CD4-positive, alpha-beta T cell treated with Interleukin-6 at 100 ng/mL for 8 hours (primary cell): ENCODE measurements around the gene PPP1R15B.

Experiments
- DNase-seq: peaks from one replicate; pipeline ENCODE4 v3.0.0-alpha.2; 2020; ENCODE audit warnings: mixed read lengths, low spot score

Gene PPP1R15B

DNA sequence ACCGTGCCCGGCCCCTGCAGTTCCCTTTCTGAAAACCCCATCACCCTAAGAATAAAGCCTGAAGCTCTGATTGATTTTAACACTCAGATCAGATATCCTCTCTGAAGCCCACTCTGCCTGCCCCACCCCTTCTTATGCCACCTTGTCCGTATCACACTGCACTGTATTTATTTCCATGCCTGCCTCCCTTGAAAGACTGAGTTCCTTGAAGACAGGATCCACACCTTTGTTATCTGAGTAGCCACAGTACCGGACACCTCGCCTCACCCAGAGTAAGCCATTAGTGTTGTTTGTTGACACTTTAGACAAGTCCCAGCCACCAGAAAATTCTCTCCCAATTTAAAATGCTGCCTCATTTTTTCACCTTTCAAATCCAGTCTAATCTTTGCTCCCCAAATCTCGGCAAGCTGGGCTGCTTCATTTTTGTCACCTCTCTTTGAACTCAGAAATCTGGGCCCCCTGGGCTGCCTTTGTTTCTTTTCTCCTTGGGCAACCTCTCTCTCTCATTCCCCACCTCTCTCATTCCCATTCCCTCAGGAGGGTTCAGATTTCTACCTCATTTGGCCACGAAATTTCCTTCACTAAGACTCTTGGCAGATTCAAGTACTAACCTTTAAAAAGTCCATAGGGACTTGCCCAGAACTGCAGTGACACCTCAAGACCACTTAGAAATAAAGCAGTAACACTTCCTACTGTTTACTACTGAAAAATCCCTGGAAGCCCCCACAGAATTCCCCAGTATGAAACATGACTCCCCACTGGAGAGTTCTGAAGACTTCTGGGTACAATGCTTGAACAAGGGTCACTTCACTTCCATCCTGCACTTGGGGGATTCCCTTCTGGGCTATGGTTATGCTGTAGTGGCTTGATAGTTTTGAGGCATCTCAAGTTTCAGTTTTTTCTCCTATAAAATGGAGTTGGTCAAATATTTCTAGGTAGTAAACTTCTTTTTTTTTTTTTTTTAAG lies 8.7 kb upstream of the PPP1R15B start:
- DNase-seq: no peak

DNA sequence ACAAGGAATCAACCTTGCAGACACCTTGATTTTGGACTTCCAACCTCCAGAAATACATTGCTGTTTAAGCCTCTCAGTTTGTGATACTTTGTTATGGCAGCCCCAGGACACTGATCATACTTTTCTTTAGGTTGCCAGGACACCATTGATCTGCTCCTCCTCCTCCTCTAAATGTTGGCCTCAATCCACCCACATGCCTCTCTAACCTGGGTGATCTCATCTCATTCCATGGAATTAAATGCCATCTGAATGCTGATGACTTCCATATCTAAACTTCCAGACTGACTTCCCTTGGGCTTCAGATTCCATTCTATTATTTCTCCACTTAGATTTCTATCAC lies 7.4 kb upstream of the PPP1R15B start:
- no peak for DNase-seq

DNA sequence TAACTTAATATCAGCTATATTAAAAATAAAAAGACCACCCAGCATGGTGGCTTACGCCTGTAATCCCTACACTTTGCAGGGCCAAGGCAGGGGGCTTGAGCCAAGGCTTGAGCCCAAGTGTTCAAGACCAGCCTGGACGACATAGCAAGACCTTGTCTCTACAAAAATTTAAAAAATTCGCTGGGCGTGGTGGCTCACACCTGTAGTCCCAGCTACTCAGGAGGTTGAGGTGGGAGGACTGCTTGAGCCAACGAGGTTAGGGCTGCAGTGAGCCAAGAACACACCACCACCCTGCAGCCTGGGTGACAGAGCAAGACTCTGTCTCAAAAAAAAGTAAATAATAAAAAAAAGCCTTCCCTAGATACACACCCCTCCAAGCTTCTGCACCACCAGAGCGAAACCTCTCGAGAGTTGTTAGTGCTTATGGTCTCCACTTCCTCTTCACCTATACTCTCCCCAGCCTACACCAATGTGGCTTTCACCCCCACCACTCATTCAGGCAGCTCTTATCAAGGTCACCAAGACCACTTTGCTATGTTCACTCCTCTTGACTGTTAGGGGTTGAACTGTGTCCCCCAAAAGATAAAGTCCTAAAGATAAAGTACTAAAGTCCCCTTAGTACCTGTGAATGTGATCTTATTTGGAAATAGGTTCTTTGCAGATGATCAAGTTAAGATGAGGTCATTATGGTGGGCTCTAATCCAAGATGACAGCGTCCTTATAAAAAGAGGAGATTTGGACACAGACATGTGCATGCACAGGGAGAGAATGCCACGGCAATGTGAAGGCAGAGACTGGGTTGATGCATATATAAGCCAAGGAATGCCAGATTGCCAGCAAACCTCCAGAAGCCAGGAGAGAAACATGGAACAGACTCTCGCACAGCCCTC lies 6.8 kb upstream of the PPP1R15B start:
- DNase-seq: no peak

DNA sequence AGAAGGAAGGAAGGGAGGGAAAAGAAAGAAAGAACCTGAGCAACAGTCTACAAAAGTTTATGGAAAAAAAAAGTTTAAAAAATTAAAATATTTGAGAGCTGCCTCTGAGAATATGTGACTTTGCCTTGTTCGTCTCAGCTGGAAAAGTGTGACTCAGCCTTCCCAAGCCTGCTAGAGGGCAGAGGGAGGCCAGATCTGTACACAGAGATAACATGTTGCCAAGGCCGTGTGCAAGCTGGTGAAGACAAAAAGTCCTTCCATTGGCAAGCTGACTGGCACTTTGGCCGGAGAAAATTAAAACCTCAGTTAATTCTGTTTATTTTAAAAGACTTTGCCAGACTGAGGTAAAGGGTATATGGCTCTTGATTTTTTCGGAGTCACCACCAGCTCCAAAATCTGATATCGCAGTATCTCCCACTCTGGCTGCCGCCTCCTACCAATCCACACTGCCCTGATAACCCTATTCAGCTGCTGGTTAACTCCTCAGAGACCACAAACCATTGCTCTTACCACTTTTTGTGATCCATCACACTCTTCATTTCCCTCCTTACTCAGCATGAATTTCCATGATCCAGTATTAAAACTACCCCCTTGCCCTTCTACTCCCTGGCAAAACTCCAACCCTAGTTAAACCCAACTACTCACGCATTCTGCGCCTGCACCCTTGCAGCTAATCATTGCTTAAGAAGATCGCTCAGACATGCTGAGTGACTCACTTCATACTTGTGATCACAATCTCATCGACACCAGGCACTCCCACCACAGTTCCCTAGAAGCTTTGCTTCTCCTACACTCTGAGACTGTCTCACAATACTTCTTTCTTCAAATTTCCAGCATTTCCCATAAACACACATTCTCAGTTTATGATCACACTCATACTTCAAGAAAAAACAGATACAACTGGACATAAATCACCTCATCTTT lies 5.7 kb upstream of the PPP1R15B start:
- DNase-seq: no peak

DNA sequence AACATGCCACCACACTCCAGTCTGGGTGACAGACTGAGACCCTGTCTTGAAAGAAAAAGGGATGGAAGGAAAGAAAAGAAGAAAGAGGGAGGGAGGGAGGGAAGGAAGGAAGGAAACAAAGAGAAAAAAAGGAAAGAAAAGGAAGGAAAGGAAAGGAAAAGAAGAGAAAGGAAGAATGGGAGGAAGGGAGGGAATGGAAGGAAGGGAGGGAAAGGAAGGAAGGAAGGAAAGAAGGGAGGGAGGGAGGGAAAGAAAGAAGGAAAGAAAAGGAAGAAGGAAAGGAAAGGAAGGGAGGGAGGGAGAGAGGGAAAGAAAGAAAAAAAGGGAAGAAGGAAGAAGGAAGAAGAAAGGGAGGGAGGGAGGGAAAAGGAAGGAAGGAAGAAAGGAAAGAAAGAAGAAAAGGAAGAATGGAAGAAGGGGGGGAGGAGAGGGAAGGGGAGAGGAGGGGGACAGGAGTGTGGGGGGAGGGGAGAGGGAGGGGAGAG lies 5.0 kb upstream of the PPP1R15B start:
- no peak for DNase-seq

DNA sequence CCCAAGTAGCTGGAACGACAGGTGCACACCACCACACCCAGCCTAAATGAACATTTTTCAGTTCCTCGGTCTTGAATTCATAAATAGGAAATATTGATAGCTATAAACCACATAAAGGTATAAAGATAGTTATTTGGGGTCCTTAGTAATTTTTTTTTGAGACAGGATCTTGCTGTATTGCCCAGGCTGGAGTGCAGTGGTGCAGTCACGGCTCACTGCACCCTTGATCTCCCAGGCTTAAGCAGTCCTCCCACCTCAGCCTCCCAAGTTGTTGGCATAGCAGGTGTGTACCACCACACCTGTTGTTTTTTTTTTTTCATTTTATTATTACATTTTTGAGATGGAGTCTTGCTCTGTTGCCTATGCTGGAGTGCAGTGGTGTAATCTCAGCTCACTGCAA lies 3.7 kb upstream of the PPP1R15B start:
- no peak for DNase-seq

DNA sequence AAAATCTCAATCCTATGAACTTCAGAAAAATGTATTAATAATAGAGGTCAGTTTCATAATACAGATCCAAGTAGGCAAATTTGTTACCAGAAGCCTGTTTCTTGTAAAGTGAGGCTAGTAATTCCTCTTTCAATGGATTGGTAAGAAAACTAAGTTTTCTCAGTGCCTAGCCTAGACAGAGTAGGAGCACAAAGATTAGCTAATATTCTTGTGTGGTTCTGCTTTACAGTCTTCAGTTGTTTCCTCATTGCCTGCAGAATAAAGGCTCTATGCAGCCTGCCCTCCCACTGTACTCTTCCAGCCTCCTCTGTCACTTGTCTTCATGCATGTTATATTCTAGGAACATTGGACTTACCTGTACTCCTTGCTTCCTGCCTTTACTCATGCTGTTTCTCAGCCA lies 2.4 kb upstream of the PPP1R15B start:
- no peak for DNase-seq

DNA sequence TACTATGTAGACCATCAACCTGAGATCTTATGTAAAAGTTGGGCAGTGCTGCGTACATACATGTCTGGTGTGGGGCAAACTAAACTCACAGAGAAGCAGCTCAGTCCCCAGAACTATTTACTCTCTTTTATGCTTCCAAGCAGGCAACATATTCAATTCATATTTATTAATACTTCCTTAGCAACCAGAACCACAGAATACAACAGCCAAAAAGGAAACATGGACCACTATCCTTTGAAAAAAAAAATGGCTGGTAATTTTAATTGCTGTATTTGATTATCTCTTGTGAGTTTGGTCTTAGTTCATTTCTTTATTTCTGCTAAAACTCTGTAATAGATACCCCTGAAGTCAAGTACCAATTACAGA lies 1.5 kb upstream of the PPP1R15B start:
- no peak for DNase-seq

DNA sequence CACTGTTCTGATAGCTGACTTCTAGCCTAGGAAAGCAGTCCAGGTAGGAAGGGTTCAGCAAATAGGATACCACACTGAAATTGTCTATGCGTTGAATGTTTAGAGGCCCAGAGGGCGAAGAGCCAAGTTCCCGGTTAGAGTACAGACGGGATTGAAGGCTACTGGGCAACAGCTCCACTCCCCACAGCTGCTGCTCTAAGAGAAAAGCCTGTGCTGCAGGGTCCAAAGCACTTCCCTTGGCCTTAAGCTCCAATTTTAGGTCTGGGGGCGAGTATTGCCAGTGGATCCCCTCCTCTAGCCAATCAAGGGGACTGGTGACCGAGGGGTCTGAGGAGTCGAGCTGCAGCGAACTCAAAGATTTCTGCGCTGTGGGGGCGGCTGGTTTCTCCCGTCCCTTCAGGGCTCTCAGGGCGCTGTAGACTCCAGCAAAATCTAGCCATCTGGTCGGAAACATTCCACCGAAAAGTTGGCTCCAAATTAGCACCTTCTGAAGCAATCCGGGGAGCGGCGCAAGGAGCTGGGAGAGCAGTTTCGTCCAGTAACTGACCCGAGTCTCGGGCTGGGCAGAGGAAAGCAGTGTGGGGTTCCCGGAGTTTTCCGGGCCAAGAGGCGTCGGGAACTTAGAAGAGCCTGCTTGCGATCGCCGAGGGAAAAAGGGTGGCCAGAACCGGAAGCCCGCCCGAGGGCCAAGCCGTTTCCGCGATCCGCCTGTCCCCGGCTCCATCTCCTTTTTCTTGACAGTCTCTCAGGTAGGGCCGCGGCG lies 748 bp downstream of the PPP1R15B start:
- peak; percentile 19 for DNase-seq

DNA sequence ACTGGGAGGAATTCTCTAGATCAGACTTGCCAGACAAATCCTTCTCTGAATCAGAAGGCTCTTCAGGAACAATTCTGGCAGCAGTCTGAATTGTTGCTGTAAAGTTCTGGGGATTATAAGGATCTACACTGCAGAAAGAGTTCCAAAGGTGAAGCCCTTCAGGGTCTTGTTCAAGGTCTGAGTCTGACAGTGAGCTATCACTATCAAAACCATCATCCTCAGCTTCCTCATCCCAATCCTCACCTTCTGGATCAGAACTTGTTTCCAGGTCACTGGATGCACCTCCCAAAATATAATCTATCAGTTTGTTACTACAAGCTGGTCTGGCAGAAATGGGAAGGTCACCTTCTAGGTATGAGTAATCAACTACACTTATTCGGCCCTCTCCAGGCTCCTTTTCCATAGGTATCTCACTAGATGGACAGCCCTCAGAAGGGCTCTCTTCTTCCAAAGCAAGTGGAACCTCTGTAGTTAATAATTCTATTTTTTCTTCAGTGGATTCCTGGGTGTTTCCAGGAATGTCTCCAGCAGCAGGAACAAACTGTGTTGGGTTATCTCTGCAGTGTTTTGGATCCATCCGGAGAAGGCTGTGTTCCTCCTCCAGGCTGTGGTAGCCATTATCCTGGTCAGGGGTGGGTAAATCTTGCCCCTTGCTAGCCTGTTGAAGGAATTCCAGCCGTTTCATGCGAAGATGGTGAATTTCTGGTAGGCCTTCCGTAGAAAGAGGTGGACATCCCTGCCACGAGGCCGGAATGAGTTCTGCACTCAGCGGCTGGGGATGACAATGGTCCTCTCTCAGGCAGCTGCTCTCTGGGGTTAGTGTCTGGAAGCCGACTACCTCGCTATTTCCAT lies 1.6 kb downstream of the PPP1R15B start:
- DNase-seq: no peak

DNA sequence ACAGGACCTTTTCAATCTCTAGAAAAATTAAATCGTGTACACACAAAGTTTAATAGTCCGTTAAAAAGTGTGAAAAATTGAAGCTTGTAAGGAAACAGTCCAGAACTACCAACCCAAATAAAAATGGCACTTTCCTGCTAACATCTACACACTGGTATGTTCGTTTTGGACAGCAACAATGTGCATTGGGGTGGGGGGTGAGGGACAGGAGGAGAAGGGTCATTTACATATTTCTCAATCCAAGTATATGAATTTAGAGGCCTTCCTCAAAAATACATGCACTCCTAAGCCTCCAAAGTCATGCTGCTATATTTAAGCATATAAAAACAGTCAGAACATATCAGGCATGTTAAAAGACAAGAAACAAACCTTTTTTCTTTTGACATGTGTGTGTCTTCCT lies 2.5 kb downstream of the PPP1R15B start:
- no peak for DNase-seq

DNA sequence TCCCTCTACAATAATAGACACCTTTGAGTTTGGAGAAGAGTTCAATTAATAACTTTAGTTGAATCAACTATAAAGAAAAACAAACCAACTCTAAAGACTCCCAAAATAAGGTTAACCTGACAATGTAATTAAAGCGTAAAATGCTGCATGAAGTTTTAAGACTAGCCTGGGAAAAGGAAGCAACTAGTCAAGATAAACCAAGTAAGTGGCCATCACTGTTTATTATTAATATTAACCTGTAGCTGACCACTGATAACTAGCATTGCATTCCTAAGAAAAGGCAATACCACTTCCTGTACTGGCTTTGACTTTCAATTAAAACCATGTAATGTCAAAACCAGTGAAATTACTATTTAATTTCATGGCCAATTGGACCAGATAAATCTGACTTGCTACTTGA lies 3.0 kb downstream of the PPP1R15B start:
- DNase-seq: no peak

DNA sequence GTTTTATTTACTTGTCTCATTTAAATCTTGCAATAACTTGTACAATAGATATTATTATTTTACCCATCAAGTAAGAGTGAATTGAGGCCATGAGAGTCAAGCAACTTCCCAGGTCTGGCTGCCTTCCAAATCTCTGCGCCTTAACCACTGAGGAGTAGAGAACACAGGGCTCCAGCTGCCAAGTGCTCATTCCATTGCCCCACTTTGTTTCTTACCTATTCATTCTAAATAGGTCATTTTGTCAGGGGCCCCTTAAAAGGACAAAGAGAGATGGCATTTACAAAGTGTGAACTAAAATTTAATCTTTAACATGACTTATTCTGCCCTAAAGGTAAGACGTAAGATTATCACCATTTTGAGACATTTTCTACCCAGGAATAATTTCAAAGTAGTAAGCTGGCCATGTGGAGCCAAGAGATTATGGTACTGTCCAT lies 3.5 kb downstream of the PPP1R15B start:
- DNase-seq: peak; percentile 30

DNA sequence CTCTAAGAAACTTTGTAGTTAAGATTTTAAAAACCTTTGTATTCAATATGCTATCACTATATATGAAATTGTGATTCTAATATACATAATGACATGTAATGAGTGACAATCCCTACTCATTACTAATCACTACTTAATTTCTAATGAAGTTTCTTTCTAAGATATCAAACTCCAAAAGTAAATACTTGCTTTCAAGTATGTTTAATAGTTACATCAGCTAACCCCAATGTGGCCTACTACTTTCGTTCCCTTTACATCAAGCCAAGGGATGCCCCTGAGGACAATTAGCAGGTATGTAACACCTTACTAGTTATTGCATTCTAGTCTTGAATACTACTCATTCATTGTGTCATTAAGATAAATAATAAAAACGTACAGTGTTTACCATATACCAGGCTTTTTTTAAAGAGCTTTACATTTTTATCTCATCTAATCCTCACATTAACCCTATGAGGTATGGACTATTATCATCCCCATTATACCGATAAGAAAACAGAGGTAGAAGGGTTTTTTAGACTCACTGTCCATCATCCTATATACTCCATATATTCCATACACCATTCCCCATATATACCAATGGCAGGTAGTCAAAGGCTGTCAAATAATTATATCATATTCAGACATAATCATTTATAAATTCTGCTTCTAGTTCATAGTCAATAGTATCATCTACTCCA lies 4.2 kb downstream of the PPP1R15B start:
- no peak for DNase-seq

DNA sequence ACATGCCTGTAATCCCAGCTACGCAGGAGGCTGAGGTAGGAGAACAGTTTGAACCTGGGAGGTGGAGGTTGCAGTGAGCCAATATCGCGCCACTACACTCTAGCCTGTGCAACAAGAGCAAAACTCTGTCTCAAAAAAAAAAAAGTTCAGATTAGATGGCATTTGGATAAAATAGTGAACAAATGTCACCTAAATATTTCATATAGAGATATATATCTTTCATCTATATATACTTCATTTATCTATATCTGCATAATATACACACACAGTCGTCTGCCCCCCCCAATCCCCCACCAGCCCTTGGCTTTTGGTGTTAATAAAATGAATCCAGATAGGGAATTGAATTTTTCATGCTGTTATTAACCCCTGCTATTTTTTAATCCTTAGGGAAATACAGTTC lies 5.0 kb downstream of the PPP1R15B start:
- DNase-seq: no peak

DNA sequence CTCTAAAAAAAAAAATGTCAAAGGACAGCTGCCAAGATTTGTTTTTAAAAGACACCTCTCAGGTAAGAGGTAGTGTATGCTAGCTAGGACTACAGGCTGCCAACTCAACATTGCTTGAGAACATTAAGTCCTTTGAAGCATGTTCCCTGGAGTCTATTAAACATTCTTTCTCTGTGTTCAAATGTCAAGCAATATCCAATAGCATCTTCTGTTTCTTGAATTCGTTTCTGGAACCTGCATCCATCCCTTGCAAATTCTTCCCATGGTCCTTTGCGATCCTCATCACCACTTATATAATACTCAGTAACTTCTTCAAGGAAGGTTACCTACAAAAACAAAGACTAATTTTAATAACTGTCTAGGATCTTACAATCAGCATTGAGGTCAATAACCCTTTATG lies 5.6 kb downstream of the PPP1R15B start:
- no peak for DNase-seq

DNA sequence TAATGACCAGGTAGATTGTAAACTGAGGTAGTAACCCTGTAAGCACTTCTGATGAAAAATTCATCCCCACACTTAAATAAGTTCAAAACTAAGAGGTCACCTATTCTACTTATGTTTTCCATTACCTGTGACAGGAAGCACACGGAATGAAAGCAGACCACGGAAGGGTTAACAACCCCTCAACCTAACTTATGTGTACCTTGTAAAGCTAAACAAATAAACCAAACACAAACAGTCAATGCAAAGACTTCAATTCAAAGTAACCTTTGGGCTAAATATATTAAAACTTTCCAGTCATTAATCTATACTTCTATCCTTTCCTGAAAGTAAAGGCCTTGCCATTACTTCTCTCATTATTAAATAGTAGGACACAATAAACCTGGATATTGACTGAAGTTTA lies 7.0 kb downstream of the PPP1R15B start:
- DNase-seq: no peak

DNA sequence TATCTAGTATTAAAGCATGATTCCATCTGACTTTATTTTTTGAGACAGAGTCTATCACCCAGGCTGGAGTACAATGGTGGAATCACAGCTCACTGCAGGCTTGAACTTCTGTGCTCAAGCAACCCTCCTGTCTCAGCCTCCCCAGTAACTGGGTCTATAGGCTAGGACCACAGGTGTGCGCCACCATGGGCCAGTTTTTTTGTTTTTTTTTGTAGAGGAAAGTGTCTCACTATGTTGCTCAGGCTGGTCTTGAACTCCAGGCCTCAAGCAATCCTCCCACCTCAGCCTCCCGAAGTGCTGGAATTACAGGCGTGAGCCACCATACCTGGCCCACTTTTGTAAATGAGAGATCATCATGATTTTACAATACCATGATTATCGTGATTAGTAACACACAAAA lies 9.2 kb downstream of the PPP1R15B start:
- DNase-seq: no peak

DNA sequence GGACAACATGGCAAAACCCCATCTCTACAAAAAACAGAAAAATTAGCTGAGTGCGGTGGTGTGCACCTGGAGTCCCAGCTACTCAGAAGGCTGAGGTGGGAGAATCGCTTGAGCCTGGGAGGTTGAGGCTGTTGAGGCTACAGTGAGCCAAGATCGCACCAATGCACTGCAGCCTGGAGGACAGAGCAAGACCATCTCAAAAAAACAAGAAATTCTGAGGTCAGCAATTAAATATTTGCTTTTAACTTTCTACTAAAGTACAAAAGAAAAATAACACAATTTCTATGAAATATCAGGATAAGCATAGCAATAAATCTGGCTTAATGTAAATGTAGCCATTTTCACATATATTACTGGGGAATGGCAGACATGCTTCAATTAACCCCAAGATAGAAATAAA lies 9.9 kb downstream of the PPP1R15B start:
- no peak for DNase-seq
